PFSK-1 (cell line): ENCODE data around the gene MAFG.

Experiments used
- POLR2AphosphoS5 ChIP-seq: IDR thresholded peaks from 2 replicates; pipeline ENCODE4 v1.6.1; 2012; ENCODE audit warnings: low read depth, mild to moderate bottlenecking, control low read depth, low read length, moderate library complexity
- TF ChIP-seq, protein P1 (sequence below), 2 experiments: IDR thresholded peaks; 2 replicates each; pipeline versions ENCODE4 v1.6.1 to v1.8.0; 2011 to 2012; ENCODE audit warnings: low read depth in 2 of 2, low read length in 2 of 2, control low read depth in 1 of 2, inconsistent platforms in 1 of 2, mild to moderate bottlenecking in 1 of 2, moderate library complexity in 1 of 2; ENCODE audit not compliant: insufficient read depth in 1 of 2

DNA sequence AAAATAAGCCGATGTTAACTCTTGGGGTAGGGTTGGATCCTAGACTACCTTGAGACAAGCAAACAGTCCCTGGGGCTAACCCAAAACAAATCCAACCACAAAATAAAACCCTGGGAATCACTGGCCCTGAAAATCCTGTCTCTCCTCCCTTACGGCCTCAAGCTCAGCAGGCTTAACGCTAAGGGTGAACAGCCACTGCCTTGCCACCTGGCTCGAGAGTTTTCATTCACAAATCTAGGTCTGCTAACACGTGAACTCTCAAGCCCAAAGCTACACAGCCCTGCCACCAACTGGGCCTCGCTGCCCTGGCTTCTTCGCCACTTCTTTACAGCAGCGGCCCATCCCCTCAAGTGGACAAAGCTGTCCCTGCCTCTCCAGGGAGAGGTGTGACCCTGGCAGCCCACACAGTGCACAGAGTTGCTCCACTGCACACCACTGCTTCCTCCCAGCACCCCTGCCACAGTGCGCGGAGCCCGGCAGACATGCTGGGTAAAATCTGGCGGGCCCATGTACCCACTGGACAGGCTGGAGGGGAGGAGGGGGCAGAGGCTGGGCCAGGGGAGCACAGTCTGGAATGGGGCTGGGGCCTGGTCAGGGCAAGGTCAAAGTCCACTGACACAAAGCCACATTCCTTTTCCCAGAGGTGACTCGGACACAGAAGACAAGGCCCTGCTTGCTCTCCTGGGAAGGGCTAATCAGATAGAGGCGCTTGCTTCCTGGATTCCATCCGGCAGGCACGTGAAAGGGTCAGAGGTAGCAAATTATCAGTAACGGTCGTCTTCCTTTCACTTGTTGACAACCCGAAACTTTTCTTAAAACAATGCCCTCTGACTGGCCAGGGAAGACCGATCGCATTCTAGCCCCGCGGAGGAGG lies 17.3 kb downstream of the MAFG start:
- no peak for TF ChIP-seq POLR2AphosphoS5
- TF ChIP-seq, protein P1, sequence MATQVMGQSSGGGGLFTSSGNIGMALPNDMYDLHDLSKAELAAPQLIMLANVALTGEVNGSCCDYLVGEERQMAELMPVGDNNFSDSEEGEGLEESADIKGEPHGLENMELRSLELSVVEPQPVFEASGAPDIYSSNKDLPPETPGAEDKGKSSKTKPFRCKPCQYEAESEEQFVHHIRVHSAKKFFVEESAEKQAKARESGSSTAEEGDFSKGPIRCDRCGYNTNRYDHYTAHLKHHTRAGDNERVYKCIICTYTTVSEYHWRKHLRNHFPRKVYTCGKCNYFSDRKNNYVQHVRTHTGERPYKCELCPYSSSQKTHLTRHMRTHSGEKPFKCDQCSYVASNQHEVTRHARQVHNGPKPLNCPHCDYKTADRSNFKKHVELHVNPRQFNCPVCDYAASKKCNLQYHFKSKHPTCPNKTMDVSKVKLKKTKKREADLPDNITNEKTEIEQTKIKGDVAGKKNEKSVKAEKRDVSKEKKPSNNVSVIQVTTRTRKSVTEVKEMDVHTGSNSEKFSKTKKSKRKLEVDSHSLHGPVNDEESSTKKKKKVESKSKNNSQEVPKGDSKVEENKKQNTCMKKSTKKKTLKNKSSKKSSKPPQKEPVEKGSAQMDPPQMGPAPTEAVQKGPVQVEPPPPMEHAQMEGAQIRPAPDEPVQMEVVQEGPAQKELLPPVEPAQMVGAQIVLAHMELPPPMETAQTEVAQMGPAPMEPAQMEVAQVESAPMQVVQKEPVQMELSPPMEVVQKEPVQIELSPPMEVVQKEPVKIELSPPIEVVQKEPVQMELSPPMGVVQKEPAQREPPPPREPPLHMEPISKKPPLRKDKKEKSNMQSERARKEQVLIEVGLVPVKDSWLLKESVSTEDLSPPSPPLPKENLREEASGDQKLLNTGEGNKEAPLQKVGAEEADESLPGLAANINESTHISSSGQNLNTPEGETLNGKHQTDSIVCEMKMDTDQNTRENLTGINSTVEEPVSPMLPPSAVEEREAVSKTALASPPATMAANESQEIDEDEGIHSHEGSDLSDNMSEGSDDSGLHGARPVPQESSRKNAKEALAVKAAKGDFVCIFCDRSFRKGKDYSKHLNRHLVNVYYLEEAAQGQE (IDR thresholded peaks at IDR 0.05; ENCODE audit: insufficient read depth in 1 of 2, low read depth in 2 of 2, low read length in 2 of 2): no peak
